Fibroblast of skin of scalp (primary cell): ENCODE data around the gene ATP5MK.
"Not testable (repeated sequence)": the region's sequence is repeated elsewhere in the genome, so short reads cannot be mapped to it uniquely, and the experiment has no call there.

Experiments used
- DNase-seq: peaks from one replicate; pipeline ENCODE4 v3.0.0-alpha.2; 2013

Gene ATP5MK

DNA sequence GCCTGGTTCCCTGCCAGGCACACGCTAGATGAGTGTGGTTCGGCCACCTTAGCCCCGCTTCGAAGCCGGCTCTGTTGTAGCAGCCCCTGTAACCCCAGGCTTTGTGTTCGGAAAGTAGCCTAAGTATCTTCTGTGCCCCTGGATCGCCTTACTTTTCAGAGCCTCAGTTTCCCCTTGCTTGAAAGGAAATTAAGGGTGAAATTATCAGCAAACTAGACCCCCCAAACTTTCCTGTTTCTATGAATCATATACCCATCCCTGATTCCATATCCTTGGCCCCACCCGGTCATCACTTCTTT lies 463 bp upstream of the ATP5MK start:
- DNase-seq: no peak

DNA sequence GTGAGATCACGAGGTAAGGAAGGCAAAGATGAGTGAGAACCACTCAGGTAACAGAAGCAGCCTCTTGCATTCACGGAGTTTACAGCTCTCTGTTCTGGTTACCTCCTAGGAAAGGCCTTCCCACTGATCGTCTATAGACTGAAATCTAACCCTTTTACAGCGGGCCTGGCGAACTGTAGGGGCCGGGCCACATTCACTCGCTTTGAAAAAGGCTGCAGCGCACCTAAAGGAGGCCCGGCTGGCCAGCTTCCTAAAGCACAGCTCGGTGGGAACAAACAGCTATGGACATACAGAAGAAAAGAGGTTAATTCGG lies 565 bp downstream of the ATP5MK start:
- no peak for DNase-seq

GRCh38 chr10:103394180-103394579 lies 2.1 kb downstream of the ATP5MK start:
- DNase-seq: no peak

- no peak for DNase-seq
Measured at GRCh38 chr10:103382769-103383168, 13.5 kb downstream of the ATP5MK start.

GRCh38 chr10:103374263-103374662 lies 22.0 kb downstream of the ATP5MK start:
- no peak for DNase-seq

GRCh38 chr10:103373544-103373943 lies 22.7 kb downstream of the ATP5MK start:
- no peak for DNase-seq

DNA sequence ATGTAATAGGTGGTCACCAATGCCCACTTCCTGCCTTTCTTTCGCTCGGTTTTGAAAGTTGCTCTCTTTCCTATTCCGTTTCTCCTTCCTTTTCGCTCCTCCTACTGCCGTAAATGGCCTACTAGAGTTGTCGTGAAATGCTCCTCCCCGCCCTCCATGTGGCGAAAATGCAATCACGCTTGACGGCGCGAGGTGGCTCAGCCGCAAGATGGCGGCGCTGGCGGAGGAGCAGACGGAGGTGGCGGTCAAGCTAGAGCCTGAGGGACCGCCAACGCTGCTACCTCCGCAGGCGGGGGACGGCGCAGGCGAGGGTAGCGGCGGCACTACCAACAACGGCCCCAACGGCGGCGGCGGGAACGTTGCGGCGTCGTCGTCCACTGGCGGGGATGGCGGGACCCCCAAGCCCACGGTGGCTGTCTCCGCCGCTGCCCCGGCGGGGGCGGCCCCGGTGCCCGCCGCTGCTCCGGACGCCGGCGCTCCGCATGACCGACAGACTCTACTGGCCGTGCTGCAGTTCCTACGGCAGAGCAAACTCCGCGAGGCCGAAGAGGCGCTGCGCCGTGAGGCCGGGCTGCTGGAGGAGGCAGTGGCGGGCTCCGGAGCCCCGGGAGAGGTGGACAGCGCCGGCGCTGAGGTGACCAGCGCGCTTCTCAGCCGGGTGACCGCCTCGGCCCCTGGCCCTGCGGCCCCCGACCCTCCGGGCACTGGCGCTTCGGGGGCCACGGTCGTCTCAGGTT lies 28.3 kb downstream of the ATP5MK start, which contains the start of gene TAF5:
Gene TAF5, plus strand, starts transcription at position 195 of the 737 bp plus-strand sequence. Its CDS starts 14 bp downstream, at position 209.
- peak; percentile 96 for DNase-seq

GRCh38 chr10:103367379-103367781 lies 28.9 kb downstream of the ATP5MK start:
- DNase-seq: no peak

DNA sequence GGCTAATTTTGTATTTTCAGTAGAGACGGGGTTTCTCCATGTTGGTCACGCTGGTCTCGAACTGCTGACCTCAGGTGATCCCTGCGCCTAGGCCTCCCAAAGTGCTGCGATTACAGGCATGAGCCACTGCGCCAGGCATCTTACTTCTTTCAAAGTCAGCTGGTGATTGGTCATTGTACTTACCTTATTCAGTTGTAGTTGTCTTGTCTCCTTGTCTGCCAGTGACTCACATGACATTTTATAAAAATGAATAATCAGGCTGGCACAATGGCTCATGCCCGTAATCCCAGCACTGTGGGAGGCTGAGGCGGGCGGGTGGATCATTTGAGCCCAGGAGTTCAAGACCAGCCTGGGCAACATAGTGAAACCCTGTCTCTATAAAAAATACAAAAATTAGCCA lies 35.5 kb downstream of the ATP5MK start:
- not testable (repeated sequence) for DNase-seq

GRCh38 chr10:103359493-103359892 lies 36.8 kb downstream of the ATP5MK start:
- not testable (repeated sequence) for DNase-seq

- DNase-seq: no peak
Measured at GRCh38 chr10:103355906-103356599, 40.2 kb downstream of the ATP5MK start.

GRCh38 chr10:103354567-103354966 lies 41.7 kb downstream of the ATP5MK start:
- DNase-seq: not testable (repeated sequence)

DNA sequence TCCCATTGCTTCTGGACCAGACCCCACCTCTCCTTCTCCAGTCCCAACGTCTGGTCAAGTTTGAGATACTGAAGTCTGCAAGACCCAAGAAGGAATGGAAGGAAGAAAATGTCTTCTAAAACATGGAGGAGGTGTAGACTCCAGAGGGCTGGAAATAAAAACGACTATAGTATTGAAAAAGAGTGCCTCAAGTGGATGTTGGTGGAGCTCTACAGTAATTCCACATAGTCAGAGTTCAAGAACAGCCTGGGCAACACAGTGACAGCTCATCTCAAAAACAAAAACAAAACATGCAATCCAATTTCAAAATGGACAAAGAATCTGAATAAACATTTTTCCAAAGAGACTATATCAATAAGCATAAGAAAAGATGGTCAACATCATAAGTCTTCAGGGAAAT lies 43.0 kb downstream of the ATP5MK start:
- no peak for DNase-seq

- peak; percentile 86 for DNase-seq
Measured at GRCh38 chr10:103350517-103351260, 45.6 kb downstream of the ATP5MK start, which contains the start of gene PCGF6. Gene PCGF6, minus strand, starts transcription at chr10:103351140. Its CDS starts 74 bp downstream, at chr10:103351066.

- no peak for DNase-seq
Measured at GRCh38 chr10:103350175-103350516, 46.1 kb downstream of the ATP5MK start.
